Embryonic facial prominence (tissue), 1 donor: ENCODE measurements around the gene JKAMP.

ENCODE experiments used
- DNase-seq: peaks from one replicate; pipeline ENCODE4 v3.0.0-alpha.2; 2016; ENCODE audit errors: extremely low spot score

The JKAMP gene

GRCh38 chr14:59481407-59481806 lies 2.9 kb upstream of the JKAMP start:
- no peak for DNase-seq

GRCh38 chr14:59481871-59482540 lies 2.3 kb upstream of the JKAMP start:
- DNase-seq: no peak

- no peak for DNase-seq
Measured at GRCh38 chr14:59482541-59483331, 1.6 kb upstream of the JKAMP start.

- DNase-seq: no peak
Measured at GRCh38 chr14:59483363-59483762, 954 bp upstream of the JKAMP start.

- no peak for DNase-seq
Measured at GRCh38 chr14:59484639-59485175, 390 bp downstream of the JKAMP start.

GRCh38 chr14:59490756-59491155 lies 6.4 kb downstream of the JKAMP start:
- DNase-seq: no peak

GRCh38 chr14:59492384-59492783 lies 8.1 kb downstream of the JKAMP start:
- DNase-seq: no peak

GRCh38 chr14:59500732-59501131 lies 16.4 kb downstream of the JKAMP start:
- no peak for DNase-seq

- DNase-seq: no peak
Measured at GRCh38 chr14:59503256-59503655, 18.9 kb downstream of the JKAMP start.

GRCh38 chr14:59507063-59507751 lies 22.9 kb downstream of the JKAMP start:
- DNase-seq: no peak

- DNase-seq: no peak
Measured at GRCh38 chr14:59507752-59508103, 23.4 kb downstream of the JKAMP start.

GRCh38 chr14:59509101-59509500 lies 24.8 kb downstream of the JKAMP start:
- DNase-seq: no peak

- no peak for DNase-seq
Measured at GRCh38 chr14:59510001-59510400, 25.7 kb downstream of the JKAMP start.

GRCh38 chr14:59510966-59511365 lies 26.6 kb downstream of the JKAMP start:
- DNase-seq: no peak

- DNase-seq: no peak
Measured at GRCh38 chr14:59511916-59512575, 27.7 kb downstream of the JKAMP start.

GRCh38 chr14:59520224-59520623 lies 35.9 kb downstream of the JKAMP start:
- DNase-seq: no peak

- no peak for DNase-seq
Measured at GRCh38 chr14:59529189-59529588, 44.9 kb downstream of the JKAMP start.

GRCh38 chr14:59530349-59530748 lies 46.0 kb downstream of the JKAMP start:
- DNase-seq: no peak

GRCh38 chr14:59532419-59532818 lies 48.1 kb downstream of the JKAMP start:
- no peak for DNase-seq

- DNase-seq: no peak
Measured at GRCh38 chr14:59534361-59534987, 50.2 kb downstream of the JKAMP start.

GRCh38 chr14:59537476-59537875 lies 53.2 kb downstream of the JKAMP start:
- DNase-seq: no peak

- DNase-seq: no peak
Measured at GRCh38 chr14:59538936-59539335, 54.6 kb downstream of the JKAMP start.
